ENCODE data around the gene SMAD5. TPM values are rescaled to one million over a fixed set of nuclear protein-coding genes. Genes with fewer than 3 reads are reported as not detected.

The SMAD5 gene
- total RNA-seq, 1 experiment from 2014 or later = 38.3 TPM

DNA sequence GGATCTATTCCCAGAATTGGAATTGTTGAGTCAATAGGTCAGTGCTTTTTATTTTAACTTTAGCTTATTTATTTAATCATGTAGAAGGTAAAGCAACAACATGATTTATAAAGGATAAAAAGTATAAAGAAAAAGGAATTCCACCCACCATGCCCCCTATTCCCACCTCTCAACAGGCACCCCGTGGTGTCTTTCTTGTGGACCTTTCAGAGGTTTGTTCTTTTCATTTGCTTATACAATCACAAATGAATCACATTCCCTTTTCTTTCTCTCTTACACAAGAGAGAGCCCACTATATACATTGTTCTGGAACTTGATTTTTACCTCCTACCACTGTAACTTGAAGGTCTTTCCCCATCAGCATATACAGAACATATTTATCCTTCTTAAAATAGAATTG is 97.5 kb downstream of the SMAD5 start:
- H3K4me2 ChIP-seq (ENCODE audit: low read depth, low read length, poor library complexity, severe bottlenecking) = no peak overlapping the region
- no peak overlapping the region for H3K27ac ChIP-seq (ENCODE audit: low read length)
- no peak overlapping the region for H3K9ac ChIP-seq (ENCODE audit: low read length)
- DNase-seq = no peak
- H4K20me1 ChIP-seq (ENCODE audit: insufficient read depth, low read depth, low read length) = no peaks in the 10 kb centered on the region
- no peak overlapping the region for H3K4me3 ChIP-seq (ENCODE audit: low read length)
- no peaks in the 10 kb centered on the region for H3K9me3 ChIP-seq (ENCODE audit: low read length)
- H2AFZ ChIP-seq (ENCODE audit: low read length) = no peak overlapping the region
- no peaks in the 10 kb centered on the region for H3K9me2 ChIP-seq (replicated peaks; ENCODE audit: insufficient read depth, low read length)
- no peaks in the 10 kb centered on the region for H3K79me2 ChIP-seq (ENCODE audit: low read length)
- H3K36me3 ChIP-seq (ENCODE audit: insufficient read depth, low read length) = no peaks in the 10 kb centered on the region
- peaks cover 8% of the 10 kb centered on the region for H3K4me1 ChIP-seq (ENCODE audit: low read length)
- H3K27me3 ChIP-seq (ENCODE audit: low read length) = no peaks in the 10 kb centered on the region

DNA sequence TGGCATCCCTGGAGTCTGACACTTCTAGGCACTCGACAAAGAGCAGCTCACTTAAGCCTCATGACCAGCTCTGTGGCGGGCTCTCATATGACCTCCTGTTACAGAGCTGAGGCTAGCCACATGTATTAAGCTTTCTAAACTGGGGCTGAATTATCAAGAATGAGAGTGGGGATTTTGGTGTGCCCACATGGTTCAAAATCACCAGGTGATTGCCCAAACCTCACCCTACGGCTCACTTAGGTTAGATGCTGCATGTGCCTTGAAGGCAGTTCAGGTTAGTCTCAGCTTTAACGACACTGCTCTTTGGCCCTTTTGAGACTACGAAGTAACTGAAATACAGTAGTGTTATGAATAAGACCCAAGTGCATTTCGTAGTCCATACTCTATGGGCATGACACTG is 99.7 kb downstream of the SMAD5 start:
- H3K4me1 ChIP-seq (ENCODE audit: low read length) = peaks cover 8% of the 10 kb centered on the region
- H3K27me3 ChIP-seq (ENCODE audit: low read length) = no peaks in the 10 kb centered on the region
- no peak for DNase-seq
- H3K4me3 ChIP-seq (ENCODE audit: low read length) = no peak overlapping the region
- no peaks in the 10 kb centered on the region for H3K36me3 ChIP-seq (ENCODE audit: insufficient read depth, low read length)
- no peaks in the 10 kb centered on the region for H3K9me3 ChIP-seq (ENCODE audit: low read length)
- no peak overlapping the region for H3K27ac ChIP-seq (ENCODE audit: low read length)
- no peak overlapping the region for H3K4me2 ChIP-seq (ENCODE audit: low read depth, low read length, poor library complexity, severe bottlenecking)
- no peaks in the 10 kb centered on the region for H3K79me2 ChIP-seq (ENCODE audit: low read length)
- no peak overlapping the region for H3K9ac ChIP-seq (ENCODE audit: low read length)
- H2AFZ ChIP-seq (ENCODE audit: low read length) = no peak overlapping the region
- H4K20me1 ChIP-seq (ENCODE audit: insufficient read depth, low read depth, low read length) = no peaks in the 10 kb centered on the region; the same call in 1 of the 2 replicates
- H3K9me2 ChIP-seq (replicated peaks; ENCODE audit: insufficient read depth, low read length) = no peaks in the 10 kb centered on the region

Small RNA genes lying within 50 kb of the gene (small RNA-seq; reads per million reads assigned to genes)
- gene RF02173 (not detected), gene RF02175 (not detected), gene RF02176 (not detected)

Other genes with a start within 250 kb of the SMAD5 start
- not detected in 2 replicates for gene IL9, start 237.0 kb upstream of the SMAD5 start, total RNA-seq (2014; rRNA removed; shearing (Covaris generic); ENCODE audit: low replicate concordance)
- not detected in 2 replicates for gene LECT2, start 177.9 kb upstream of the SMAD5 start, total RNA-seq (2014; rRNA removed; shearing (Covaris generic); ENCODE audit: low replicate concordance)
- gene TGFBI, start 103.9 kb upstream of the SMAD5 start, total RNA-seq (2014; rRNA removed; shearing (Covaris generic); ENCODE audit: low replicate concordance) = not detected in 2 replicates
- not detected in 2 replicates for gene SMIM32, start 60.3 kb downstream of the SMAD5 start, total RNA-seq (2014; rRNA removed; shearing (Covaris generic); ENCODE audit: low replicate concordance)
- gene TRPC7, start 232.7 kb downstream of the SMAD5 start, total RNA-seq (2014; rRNA removed; shearing (Covaris generic); ENCODE audit: low replicate concordance) = not detected in 2 replicates